ENCODE results near the gene CNST.
A peak's percentile ranks its signal among the peaks of the same experiment; 100 is the strongest.
"Not testable (repeated sequence)": the region's sequence is repeated elsewhere in the genome, so short reads cannot be mapped to it uniquely, and the experiment has no call there.

The CNST gene

GRCh38 chr1:246554201-246554600 lies 12.1 kb upstream of the CNST start:
- no peak for DNase-seq (ENCODE audit: low read depth in 2 of 2)

DNA sequence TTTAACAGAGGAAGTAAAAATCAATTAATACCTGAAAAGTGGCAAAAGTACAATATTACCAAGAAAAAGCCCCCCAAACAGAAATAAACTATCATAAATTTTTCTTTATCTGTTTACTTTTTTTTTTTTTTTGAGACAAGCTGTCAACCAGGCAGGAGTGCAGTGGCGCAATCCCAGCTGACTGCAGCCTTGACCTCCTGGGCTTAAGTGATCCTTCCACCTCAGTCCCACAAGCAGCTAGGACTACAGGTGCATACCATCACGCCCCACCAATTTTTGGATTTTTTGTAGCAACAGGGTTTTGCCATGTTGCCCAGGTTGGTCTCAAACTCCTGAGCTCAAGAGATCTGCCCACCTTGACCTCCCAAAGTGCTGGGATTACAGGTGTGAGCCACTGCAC lies 8.2 kb upstream of the CNST start:
- no peak for DNase-seq (ENCODE audit: low read depth in 2 of 2)

DNA sequence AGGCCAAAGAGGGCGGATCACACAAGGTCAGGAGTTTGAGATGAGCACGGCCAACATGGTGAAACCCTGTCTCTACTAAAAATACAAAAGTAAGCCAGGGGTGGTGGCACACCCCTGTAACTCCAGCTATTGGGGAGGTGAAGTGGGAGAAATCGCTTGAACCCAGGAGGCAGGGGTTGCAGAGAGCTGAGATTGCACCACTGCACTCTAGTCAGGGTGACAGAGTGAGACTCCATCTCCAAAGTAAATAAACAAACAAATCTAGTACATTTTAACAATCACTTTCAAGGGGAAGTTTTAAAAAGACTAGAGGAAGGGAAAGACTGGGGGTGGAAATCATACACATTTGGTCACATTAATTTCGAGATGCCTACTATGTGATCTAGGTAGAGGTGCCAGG lies 6.9 kb upstream of the CNST start:
- DNase-seq (ENCODE audit: low read depth in 2 of 2), result no peak

GRCh38 chr1:246560833-246561232 lies 5.4 kb upstream of the CNST start:
- not testable (repeated sequence) for DNase-seq (ENCODE audit: low read depth in 2 of 2)

DNA sequence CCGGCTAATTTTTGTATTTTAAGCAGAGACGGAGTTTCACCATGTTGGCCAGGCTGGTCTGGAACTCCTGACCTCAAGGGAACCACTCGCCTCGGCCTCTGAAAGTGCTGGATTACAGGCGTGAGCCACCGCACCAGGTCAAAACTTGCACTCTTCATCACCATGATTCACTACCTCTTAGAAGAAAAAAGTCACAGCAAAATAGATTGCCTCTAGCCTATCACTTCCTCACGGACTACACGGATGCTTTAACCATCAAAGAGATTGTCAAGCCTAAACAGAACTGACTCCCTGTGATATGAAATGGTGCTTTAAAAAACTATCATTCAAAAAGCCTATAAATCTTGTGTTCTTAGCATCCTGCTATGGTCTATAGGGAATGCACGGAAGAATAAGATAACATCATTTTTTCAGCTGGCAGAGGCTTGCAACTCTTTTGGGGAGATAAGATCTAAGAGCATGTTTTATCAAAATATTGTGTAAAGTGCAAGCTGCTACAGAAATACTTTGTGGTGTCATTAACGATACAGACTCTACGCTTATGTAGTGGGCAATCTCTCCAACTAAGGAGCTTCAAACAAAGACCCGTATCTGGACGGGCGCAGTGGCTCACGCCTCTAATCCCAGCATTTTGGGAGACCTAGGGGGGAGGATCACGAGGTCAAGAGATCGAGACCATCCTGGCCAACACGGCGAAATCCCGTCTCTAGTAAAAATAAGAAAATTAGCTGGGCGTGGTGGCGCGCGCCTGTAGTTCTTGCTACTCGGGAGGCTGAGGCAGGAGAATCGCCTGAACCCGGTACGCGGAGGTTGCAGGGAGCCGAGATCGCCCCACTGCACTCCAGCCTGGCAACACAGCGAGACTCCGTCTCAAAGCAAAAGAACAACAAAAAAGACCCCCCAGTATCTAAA lies 1.2 kb upstream of the CNST start:
- DNase-seq (ENCODE audit: low read depth in 2 of 2), result no peak

DNA sequence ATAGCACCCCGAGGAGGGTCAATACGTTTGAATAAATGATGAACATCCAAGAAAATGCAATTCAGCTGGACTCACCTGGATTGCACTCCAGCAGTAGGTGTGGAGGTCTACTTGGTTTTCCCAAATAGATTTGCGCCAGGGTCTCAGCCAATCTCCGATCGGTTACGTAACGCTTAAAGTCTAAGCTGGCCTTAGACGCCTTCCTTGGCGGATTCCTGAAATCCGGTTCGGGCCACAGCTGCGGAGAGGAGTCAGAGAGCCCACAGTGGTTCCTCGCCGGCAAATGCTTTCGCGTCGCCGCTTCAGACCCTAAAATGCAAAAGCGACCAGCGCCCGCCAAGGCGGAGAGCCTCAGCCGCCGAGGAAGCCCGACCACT lies 517 bp upstream of the CNST start:
- no peak for DNase-seq (ENCODE audit: low read depth in 2 of 2)

GRCh38 chr1:246566813-246567645 lies 773 bp downstream of the CNST start:
- peak; percentile 13 to 16 for DNase-seq (ENCODE audit: low read depth in 2 of 2)

DNA sequence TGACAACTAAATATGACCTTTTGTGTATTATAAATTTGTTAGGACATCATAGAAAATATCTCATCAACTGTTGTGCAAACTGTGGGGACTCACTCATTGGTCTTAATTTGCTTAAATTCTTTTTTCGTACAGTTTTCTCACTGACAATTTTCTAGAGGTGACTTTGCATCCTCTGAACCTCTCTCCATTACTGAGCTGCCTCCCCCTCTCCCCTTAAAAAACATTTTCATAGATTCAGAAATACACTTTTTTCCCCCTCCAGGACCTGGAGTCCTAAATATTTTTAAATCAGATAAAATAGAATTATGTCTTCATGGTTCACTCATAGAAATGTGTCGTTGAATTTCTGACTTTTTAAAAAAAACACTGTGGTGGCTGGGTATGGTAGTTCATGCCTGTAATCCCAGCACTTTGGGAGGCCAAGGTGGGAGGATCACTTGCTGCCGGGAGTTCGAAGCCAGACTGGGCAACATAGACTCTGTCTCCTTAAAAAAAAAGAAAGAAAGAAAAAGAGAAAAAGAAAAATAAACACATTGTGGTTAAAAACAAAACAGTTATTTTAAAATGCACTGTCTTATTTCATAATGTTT lies 1.5 kb downstream of the CNST start:
- DNase-seq (ENCODE audit: low read depth in 2 of 2), result no peak

DNA sequence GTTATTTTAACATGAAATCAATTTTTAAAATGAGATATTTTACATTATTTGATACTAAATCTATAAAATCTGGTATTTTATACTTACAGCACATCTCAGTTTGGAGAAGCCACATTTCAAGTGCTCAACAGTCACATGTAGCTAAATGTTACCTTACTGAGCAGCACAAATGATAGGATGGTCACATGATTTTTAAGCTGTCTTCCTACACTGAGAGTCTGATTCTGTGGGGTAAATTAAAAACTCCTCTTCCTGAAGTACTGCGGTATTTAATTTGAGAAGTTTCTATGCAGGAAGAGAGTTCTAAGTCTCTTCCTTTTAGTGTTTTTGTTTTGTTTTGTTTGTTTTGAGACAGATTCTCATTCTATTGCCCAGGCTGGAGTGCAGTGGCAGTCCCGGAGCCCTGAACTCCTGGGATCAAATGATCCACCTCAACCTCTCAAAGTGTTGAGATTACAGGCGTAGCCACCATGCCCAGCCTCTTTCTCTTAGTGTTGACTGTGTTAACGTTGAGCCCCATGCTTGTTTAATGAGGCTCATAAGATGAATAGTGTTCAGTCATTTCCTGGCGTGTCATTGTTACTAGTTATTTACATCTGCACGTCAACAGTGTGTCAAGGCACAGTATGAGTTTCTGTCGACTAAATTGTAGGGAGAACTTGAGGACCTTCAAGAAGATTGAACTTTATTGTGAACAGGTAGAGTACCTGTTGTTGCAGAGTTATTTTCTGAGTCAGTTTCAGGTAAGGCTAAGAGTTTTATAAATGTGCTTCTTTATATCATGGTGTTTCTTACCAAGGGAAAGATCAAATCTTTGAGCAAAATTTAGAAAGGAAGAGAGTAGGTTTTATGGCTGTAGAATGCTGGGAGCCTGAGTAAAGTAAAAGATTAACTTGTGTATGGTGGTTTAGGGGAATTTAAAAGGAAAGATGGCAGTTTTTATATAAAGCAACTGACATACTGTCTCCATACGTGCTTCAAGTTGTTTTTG lies 3.3 kb downstream of the CNST start:
- DNase-seq (ENCODE audit: low read depth in 2 of 2), result no peak

GRCh38 chr1:246571309-246571708 lies 5.1 kb downstream of the CNST start:
- DNase-seq (ENCODE audit: low read depth in 2 of 2), result not testable (repeated sequence)

DNA sequence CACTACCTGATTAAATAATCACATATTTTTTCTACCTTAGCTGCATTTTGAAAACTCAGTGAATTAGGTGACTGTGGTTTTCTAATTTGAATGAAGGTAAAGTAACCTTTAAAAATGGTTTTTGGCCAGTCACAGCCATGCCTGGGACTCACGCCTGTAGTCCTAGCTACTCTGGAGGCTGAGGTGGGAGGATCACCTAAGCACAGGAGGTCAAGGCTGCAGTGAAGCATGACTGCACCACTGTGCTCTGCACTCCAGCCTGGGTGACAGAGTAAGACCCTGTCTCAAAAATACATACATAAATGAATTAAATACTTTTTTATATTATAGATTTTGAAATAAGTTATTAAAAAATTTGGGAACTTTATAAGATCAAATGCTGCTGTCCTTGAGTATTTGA lies 5.7 kb downstream of the CNST start:
- no peak for DNase-seq (ENCODE audit: low read depth in 2 of 2)

DNA sequence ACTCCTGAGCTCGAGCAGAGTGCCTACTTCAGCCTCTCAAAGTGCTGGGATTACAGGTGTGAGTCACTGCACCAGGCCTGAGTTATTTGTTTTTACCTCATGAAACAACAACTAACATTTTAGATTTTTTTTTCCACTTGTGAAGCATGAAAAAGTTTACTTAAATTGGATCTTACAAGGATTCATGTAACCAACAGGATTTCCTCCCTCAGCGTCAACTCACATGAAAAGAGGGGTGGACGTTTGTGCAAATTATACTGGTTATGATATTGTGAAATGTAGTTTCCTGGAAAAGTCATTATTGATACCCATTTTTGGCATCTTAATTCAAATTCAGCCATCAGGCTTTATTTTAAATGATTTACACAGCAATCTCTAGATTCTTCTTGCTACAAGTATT lies 6.5 kb downstream of the CNST start:
- DNase-seq (ENCODE audit: low read depth in 2 of 2), result no peak

DNA sequence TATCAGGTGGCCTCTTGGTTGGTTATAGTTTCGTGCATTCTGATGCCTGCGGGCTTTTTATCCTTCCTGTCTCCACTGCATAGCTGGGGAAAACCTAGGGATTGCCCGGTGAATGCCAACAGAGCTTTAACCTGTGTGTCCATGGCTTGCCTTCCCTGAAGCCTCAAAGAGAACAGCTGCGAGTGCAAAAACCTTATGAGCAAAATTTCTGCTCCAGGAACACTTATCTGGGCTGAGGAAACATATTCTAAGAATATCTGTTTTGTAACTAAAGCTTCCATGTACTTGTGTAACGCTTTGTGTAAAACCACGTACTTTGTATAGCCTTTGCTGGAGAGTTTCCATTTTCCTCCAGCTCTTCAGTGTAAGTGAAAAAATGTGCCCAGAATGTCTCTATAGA lies 7.2 kb downstream of the CNST start:
- DNase-seq (ENCODE audit: low read depth in 2 of 2), result no peak

DNA sequence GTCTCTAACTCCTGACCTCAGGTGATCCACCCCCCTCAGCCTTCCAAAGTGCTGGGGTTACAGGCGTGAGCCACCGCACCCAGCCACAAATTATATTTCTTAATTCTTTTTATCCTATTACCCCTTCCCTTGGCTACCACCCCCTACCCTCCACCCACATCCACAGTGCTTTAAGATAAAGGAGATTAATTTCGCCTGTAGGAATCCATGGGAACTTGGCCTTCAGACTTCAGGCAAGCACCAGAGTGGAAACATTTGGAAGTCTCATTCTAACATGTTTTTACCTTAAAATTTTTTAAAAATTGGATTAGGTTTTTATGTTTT lies 10.4 kb downstream of the CNST start:
- no peak for DNase-seq (ENCODE audit: low read depth in 2 of 2)

DNA sequence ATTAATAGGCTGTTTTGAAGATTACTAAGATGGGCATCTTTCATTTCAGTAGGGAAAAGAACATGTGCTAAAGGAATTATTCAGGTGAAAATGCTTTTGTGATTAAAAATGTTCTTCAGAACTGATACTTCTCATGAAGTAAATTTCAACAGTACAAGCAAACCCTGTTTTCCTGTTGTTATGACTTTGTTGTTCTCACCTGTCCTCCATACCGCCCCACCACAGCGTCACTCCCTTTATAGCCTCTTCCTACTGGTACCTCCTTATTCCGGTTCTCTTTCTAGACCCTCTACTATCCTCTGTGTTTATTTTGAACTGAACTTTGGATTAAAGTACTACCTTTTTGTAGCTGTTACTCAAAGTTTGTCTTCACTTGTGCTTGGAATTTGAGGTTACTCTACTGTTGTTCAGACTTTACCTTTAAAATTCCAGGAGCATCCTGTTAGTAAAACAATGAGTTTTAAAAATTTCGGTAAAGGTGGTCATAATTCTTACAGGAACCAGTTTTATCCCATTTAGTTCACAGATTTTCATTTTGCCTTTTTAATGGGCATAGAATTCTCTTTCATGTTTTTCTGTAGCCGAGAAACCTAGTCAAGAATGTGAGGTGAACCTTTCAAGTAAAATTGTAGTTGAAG lies 10.9 kb downstream of the CNST start:
- no peak for DNase-seq (ENCODE audit: low read depth in 2 of 2)

DNA sequence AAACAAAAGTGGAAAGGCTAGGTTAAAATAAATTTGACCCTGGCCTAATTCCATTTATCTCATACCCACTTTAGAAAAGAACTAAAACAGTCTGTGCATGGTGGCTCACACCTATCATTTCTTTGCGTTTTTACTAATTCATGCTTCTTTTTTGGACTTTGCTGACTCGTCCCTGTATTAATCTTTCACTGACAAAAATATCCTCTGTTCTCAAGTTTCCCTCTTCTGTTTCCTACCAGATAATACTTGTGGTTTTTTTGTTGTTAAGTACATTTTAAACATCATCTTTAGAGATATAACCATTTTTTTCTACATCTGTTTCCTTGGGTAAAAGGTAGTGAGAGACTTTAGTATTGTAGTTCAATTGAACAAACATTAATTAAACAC lies 11.5 kb downstream of the CNST start:
- DNase-seq (ENCODE audit: low read depth in 2 of 2), result no peak

GRCh38 chr1:246579818-246580217 lies 13.6 kb downstream of the CNST start:
- DNase-seq (ENCODE audit: low read depth in 2 of 2), result no peak

- no peak for DNase-seq (ENCODE audit: low read depth in 2 of 2)
Observed at GRCh38 chr1:246580497-246581370, 14.5 kb downstream of the CNST start.

- DNase-seq (ENCODE audit: low read depth in 2 of 2), result no peak
Observed at GRCh38 chr1:246582301-246583055, 16.2 kb downstream of the CNST start.

Data from stimulated activated CD8-positive, alpha-beta memory T cell treated with anti-CD3 and anti-CD28 coated beads, Interleukin-7, amount 100 ng/mL, for 1 hour (primary cell).